HT-29 (cell line): ENCODE results near the gene ARL15. TPM values are rescaled to one million over a fixed set of nuclear protein-coding genes. Genes with fewer than 3 reads are reported as not detected.
"Not testable (repeated sequence)": the region's sequence is repeated elsewhere in the genome, so short reads cannot be mapped to it uniquely, and the experiment has no call there.

Experiments
- DNase-seq: peaks from one replicate; pipeline ENCODE4 v3.0.0-alpha.2; 2015; ENCODE audit warnings: low spot score
- total RNA-seq: library from RNA; depleted of rRNA; stranded (reverse); fragments of >200 nt; shearing (Covaris generic); gene quantifications from 2 replicates; pipeline ENCODE4 v1.2.3, GENCODE V29; 2014

The ARL15 gene
- total RNA-seq, 1 experiment from 2014 or later = 27.9 TPM

GRCh38 chr5:53902296-53902907 lies 408.0 kb downstream of the ARL15 start:
- no peak for DNase-seq

GRCh38 chr5:53900677-53901076 lies 409.7 kb downstream of the ARL15 start:
- no peak for DNase-seq

GRCh38 chr5:53895091-53895683 lies 415.2 kb downstream of the ARL15 start:
- DNase-seq = no peak

GRCh38 chr5:53893626-53894025 lies 416.7 kb downstream of the ARL15 start:
- no peak for DNase-seq

GRCh38 chr5:53892224-53892623 lies 418.1 kb downstream of the ARL15 start:
- DNase-seq = no peak

- no peak for DNase-seq
Observed at GRCh38 chr5:53891159-53891558, 419.2 kb downstream of the ARL15 start.

GRCh38 chr5:53890490-53890889 lies 419.9 kb downstream of the ARL15 start:
- no peak for DNase-seq

GRCh38 chr5:53884844-53885243 lies 425.5 kb downstream of the ARL15 start:
- DNase-seq = no peak

- no peak for DNase-seq
Observed at GRCh38 chr5:53884417-53884816, 426.0 kb downstream of the ARL15 start.

- DNase-seq = no peak
Observed at GRCh38 chr5:53882676-53883031, 427.7 kb downstream of the ARL15 start.

GRCh38 chr5:53882006-53882675 lies 428.2 kb downstream of the ARL15 start:
- no peak for DNase-seq

GRCh38 chr5:53879708-53880323 lies 430.6 kb downstream of the ARL15 start:
- no peak for DNase-seq

- no peak for DNase-seq
Observed at GRCh38 chr5:53878015-53878414, 432.4 kb downstream of the ARL15 start.

- no peak for DNase-seq
Observed at GRCh38 chr5:53877243-53877642, 433.1 kb downstream of the ARL15 start.

GRCh38 chr5:53874409-53874808 lies 436.0 kb downstream of the ARL15 start:
- no peak for DNase-seq

- DNase-seq = no peak
Observed at GRCh38 chr5:53873235-53873634, 437.1 kb downstream of the ARL15 start.

GRCh38 chr5:53871775-53872174 lies 438.6 kb downstream of the ARL15 start:
- no peak for DNase-seq

- peak; percentile 46 for DNase-seq
Observed at GRCh38 chr5:53871050-53871449, 439.3 kb downstream of the ARL15 start.

- no peak for DNase-seq
Observed at GRCh38 chr5:53858700-53859456, 451.5 kb downstream of the ARL15 start.

- no peak for DNase-seq
Observed at GRCh38 chr5:53856506-53856905, 453.9 kb downstream of the ARL15 start.

GRCh38 chr5:53836851-53837430 lies 473.4 kb downstream of the ARL15 start:
- not testable (repeated sequence) for DNase-seq

- no peak for DNase-seq
Observed at GRCh38 chr5:53834500-53834899, 475.9 kb downstream of the ARL15 start.
